K562 (cell line): Measurements from ENCODE around the gene VPS13D. TPM values are rescaled to one million over a fixed set of nuclear protein-coding genes. Genes with fewer than 3 reads are reported as not detected.

Experiments
- DPF2 ChIP-seq: fragments of 450-650 bp; IDR thresholded peaks from 2 replicates; pipeline ENCODE4 v1.6.1; 2016
- ETV1 ChIP-seq: fragments of 450-650 bp; conservative IDR thresholded peaks from 2 replicates; pipeline ENCODE4 v1.6.1; 2016; ENCODE audit warnings: missing genetic modification characterization, control low read depth, low read depth, missing compliant biosample characterization
- GABPB1 ChIP-seq: sonication (generic); formaldehyde crosslinking; IDR thresholded peaks from 2 replicates; pipeline ENCODE4 v1.8.0; 2022; ENCODE audit warnings: mild to moderate bottlenecking, missing genetic modification reagents
- IRF9 ChIP-seq: fragments of 450-650 bp; IDR thresholded peaks from 2 replicates; pipeline ENCODE4 v1.6.1; 2016; ENCODE audit warnings: missing biosample characterization, missing genetic modification characterization
- KDM5B ChIP-seq: fragments of 200-600 bp; sonication (generic); IDR thresholded peaks from 2 replicates; pipeline ENCODE4 v1.6.1; 2012; ENCODE audit warnings: low read depth, mild to moderate bottlenecking, moderate library complexity, low read length, control low read depth, inconsistent platforms; ENCODE audit not compliant: insufficient replicate concordance
- KHSRP ChIP-seq: fragments of 450-650 bp; IDR thresholded peaks from 2 replicates; pipeline ENCODE4 v1.6.1; 2017
- NCOA4 ChIP-seq: fragments of 450-650 bp; IDR thresholded peaks from 2 replicates; pipeline ENCODE4 v1.6.1; 2018; ENCODE audit warnings: mild to moderate bottlenecking; ENCODE audit not compliant: partially characterized antibody
- NELFE ChIP-seq: IDR thresholded peaks from 2 replicates; pipeline ENCODE4 v1.6.1; 2011; ENCODE audit warnings: mild to moderate bottlenecking; ENCODE audit not compliant: insufficient read depth, insufficient read length
- NEUROD1 ChIP-seq: fragments of 150-350 bp; IDR thresholded peaks from 2 replicates; pipeline ENCODE4 v1.6.1; 2014; ENCODE audit warnings: borderline replicate concordance, low read length, low read depth; ENCODE audit not compliant: partially characterized antibody
- NFYB ChIP-seq: IDR thresholded peaks from 2 replicates; pipeline ENCODE4 v1.6.1; 2011; ENCODE audit warnings: mild to moderate bottlenecking, moderate library complexity; ENCODE audit not compliant: insufficient read length; ENCODE audit errors: extremely low read depth
- RBFOX2 ChIP-seq: fragments of 200-400 bp; formaldehyde crosslinking; IDR thresholded peaks from 2 replicates; pipeline ENCODE4 v1.6.1; 2017; ENCODE audit warnings: low read depth, mild to moderate bottlenecking, low read length, moderate library complexity
- SFPQ ChIP-seq: fragments of 200-400 bp; formaldehyde crosslinking; IDR thresholded peaks from 2 replicates; pipeline ENCODE4 v1.6.1; 2017; ENCODE audit warnings: mild to moderate bottlenecking, low read depth, low read length, moderate library complexity
- SMARCA5 ChIP-seq: fragments of 450-650 bp; IDR thresholded peaks from 2 replicates; pipeline ENCODE4 v1.6.1; 2016
- WHSC1 ChIP-seq: IDR thresholded peaks from one replicate; pipeline ENCODE4 v1.6.1; 2012; ENCODE audit warnings: low read length, control low read depth, inconsistent platforms
- XRCC4 ChIP-seq: IDR thresholded peaks from one replicate; pipeline ENCODE4 v1.6.1; 2011; ENCODE audit not compliant: insufficient read depth, insufficient read length; ENCODE audit errors: extremely low read depth
- XRCC5 ChIP-seq: fragments of 200-400 bp; formaldehyde crosslinking; IDR thresholded peaks from 2 replicates; pipeline ENCODE4 v1.6.1; 2017; ENCODE audit warnings: low read depth, mild to moderate bottlenecking, low read length
- ZC3H4 ChIP-seq: sonication (generic); formaldehyde crosslinking; IDR thresholded peaks from 2 replicates; pipeline ENCODE4 v1.9.0; 2021; ENCODE audit warnings: missing genetic modification reagents, borderline replicate concordance
- ZNF133 ChIP-seq: fragments of 250-450 bp; sonication (Bioruptor Pico); IDR thresholded peaks from 2 replicates; pipeline ENCODE4 v1.4.0; 2020; ENCODE audit warnings: mild to moderate bottlenecking
- ZNF175 ChIP-seq: fragments of 200-800 bp; sonication (Bioruptor generic); IDR thresholded peaks from 2 replicates; pipeline ENCODE4 v1.6.1; 2016; ENCODE audit warnings: low read depth, mild to moderate bottlenecking, missing genetic modification characterization, missing compliant biosample characterization
- ZNF212 ChIP-seq: fragments of 450-650 bp; formaldehyde crosslinking; IDR thresholded peaks from 2 replicates; pipeline ENCODE4 v1.4.0; 2020; ENCODE audit warnings: mild to moderate bottlenecking
- ZNF23 ChIP-seq: fragments of 250-450 bp; sonication (Bioruptor Pico); IDR thresholded peaks from 2 replicates; pipeline ENCODE4 v1.4.0; 2020; ENCODE audit warnings: mild to moderate bottlenecking
- ZNF3 ChIP-seq: fragments of 250-450 bp; sonication (Bioruptor Pico); IDR thresholded peaks from 2 replicates; pipeline ENCODE4 v1.5.0; 2021; ENCODE audit warnings: mild to moderate bottlenecking, moderate library complexity
- polyA plus RNA-seq, 8 experiments: library from polyadenylated mRNA; depleted of rRNA in 4 of 8; stranded (reverse) in 5 of 8; unstranded in 3 of 8; fragments of >200 nt; fragmentation: Nextera tagmentation in 2 of 8; fragmentation: Illumina TruSeq in 1 of 8; extraction: Ambion mirVana in 2 of 8; extraction: Trizol in 1 of 8; gene quantifications; 2 replicates each; pipeline versions ENCODE4 v1.2.1 to v1.2.3, GENCODE V29; 2011 to 2014; ENCODE audit warnings: inconsistent platforms in 1 of 8, missing spikeins in 1 of 8
- total RNA-seq, 7 experiments: library from RNA; depleted of rRNA in 6 of 7; stranded (reverse); fragments of >200 nt in 6 of 7; fragmentation: Illumina TruSeq in 2 of 7; extraction: Trizol in 2 of 7; gene quantifications; 2 replicates each; pipeline versions ENCODE4 v1.2.1 to v1.2.3, GENCODE V29; 2011 to 2021; ENCODE audit warnings: low replicate concordance in 1 of 7
- TF ChIP-seq, protein P1 (sequence below): fragments of 150-350 bp; IDR thresholded peaks from 2 replicates; pipeline ENCODE4 v1.6.1; 2014; ENCODE audit warnings: low read depth, mild to moderate bottlenecking, low read length, borderline replicate concordance

The VPS13D gene
- total and polyA plus RNA-seq, 9 of the 15 experiments (the other 6 are each of a cell fraction or from before 2014, with no cell fraction given): 6.1 to 51.5 (median 38.5) TPM

DNA sequence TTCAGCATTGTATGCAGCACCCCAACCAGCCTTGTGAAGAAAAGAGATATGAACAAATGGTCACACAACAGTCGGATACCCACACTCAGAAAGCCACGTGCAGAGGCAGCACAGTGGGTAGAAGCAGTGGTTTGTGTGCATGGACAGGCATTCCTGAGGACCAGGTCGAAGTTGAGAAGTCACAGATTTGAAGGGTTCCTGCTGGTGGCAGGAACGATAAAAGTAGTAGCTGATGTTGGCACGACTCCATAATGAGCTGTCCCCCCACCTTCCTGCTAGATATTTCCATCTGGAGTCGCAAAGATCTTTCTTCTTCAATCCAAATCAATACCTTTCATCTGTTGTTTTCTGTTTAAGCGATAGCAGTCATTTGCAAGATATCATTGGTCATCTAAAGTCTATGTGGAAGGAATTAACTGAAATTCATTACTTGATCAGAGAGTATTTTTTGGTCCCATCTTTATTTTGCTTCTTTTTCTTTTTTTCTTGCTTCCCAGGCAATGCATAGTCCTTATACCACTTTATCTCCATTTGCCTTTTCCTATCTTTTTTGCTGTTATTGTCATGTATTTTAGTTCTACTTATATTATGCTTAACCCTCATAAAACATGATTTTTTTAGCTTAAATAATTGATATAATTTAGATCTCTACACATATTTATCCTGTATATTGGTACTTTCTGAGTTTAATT, 211.7 kb downstream of the VPS13D start (continued):
- no peak for TF ChIP-seq SFPQ
- no peak for TF ChIP-seq ZNF175 (CRISPR knock-in tag)
- peak; percentile 87 for TF ChIP-seq WHSC1
- TF ChIP-seq ZNF23: no peak
- peak; percentile 84 for TF ChIP-seq DPF2
- TF ChIP-seq ZNF3 (CRISPR knock-in tag): no peak
- no peak for TF ChIP-seq NFYB
- no peak for TF ChIP-seq ZNF133
- TF ChIP-seq NEUROD1: peak; percentile 42
- TF ChIP-seq ZC3H4 (CRISPR knock-in tag): no peak
- TF ChIP-seq GABPB1 (CRISPR knock-in tag): no peak
- TF ChIP-seq NELFE: no peak
- TF ChIP-seq NCOA4: no peak
- TF ChIP-seq, protein P1, sequence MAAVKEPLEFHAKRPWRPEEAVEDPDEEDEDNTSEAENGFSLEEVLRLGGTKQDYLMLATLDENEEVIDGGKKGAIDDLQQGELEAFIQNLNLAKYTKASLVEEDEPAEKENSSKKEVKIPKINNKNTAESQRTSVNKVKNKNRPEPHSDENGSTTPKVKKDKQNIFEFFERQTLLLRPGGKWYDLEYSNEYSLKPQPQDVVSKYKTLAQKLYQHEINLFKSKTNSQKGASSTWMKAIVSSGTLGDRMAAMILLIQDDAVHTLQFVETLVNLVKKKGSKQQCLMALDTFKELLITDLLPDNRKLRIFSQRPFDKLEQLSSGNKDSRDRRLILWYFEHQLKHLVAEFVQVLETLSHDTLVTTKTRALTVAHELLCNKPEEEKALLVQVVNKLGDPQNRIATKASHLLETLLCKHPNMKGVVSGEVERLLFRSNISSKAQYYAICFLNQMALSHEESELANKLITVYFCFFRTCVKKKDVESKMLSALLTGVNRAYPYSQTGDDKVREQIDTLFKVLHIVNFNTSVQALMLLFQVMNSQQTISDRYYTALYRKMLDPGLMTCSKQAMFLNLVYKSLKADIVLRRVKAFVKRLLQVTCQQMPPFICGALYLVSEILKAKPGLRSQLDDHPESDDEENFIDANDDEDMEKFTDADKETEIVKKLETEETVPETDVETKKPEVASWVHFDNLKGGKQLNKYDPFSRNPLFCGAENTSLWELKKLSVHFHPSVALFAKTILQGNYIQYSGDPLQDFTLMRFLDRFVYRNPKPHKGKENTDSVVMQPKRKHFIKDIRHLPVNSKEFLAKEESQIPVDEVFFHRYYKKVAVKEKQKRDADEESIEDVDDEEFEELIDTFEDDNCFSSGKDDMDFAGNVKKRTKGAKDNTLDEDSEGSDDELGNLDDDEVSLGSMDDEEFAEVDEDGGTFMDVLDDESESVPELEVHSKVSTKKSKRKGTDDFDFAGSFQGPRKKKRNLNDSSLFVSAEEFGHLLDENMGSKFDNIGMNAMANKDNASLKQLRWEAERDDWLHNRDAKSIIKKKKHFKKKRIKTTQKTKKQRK: no peak
- no peak for TF ChIP-seq XRCC4
- TF ChIP-seq XRCC5: no peak
- TF ChIP-seq KDM5B: no peak
- no peak for TF ChIP-seq KHSRP
- no peak for TF ChIP-seq ETV1 (tag)
- no peak for TF ChIP-seq IRF9 (tag)
- TF ChIP-seq SMARCA5: no peak; the same call in 1 of the 2 replicates
- no peak for TF ChIP-seq RBFOX2
- no peak for TF ChIP-seq ZNF212 (CRISPR knock-in tag)
